Ovary (tissue), 3 donors: ENCODE measurements around the gene SYNPO2.

Source experiments
- EP300 ChIP-seq: sonication (generic); formaldehyde crosslinking; IDR thresholded peaks from one replicate; pipeline ENCODE4 v1.6.1; 2017; ENCODE audit warnings: antibody characterized with exemption
- POLR2A ChIP-seq: fragments of 450-650 bp; IDR thresholded peaks from one replicate; pipeline ENCODE4 v1.6.1; 2017; ENCODE audit warnings: antibody characterized with exemption, mild to moderate bottlenecking, moderate library complexity
- TF ChIP-seq, protein P1 (sequence below), 3 donors: fragments of 450-650 bp in 2 of 3; fragments of 200-600 bp in 1 of 3; IDR thresholded peaks; one replicate each; pipeline versions ENCODE4 v1.5.1 to v1.8.0; 2016 to 2022; ENCODE audit warnings: antibody characterized with exemption in 3 of 3, mild to moderate bottlenecking in 1 of 3
- donor health status: DM: no; HTN: no; CAD: no.

DNA sequence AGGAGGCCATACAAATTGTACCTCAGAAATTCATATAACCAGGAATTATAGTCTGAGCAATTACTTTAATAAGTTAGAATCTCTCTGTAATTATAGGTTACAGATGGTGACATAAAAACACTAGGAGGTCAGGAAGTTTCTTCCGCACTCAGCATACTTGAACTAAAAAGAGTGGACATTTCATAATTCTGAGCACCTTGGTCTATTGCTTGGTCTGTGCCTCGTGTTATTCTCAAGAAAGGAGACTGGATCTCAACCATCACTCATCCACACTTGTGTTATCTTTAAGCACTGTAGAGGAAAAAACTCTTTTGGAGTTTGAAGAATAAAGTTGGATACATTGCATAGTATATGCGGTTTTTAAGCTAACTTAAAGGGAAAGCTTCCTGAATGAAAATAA, 91.1 kb downstream of the SYNPO2 start:
- TF ChIP-seq, protein P1, sequence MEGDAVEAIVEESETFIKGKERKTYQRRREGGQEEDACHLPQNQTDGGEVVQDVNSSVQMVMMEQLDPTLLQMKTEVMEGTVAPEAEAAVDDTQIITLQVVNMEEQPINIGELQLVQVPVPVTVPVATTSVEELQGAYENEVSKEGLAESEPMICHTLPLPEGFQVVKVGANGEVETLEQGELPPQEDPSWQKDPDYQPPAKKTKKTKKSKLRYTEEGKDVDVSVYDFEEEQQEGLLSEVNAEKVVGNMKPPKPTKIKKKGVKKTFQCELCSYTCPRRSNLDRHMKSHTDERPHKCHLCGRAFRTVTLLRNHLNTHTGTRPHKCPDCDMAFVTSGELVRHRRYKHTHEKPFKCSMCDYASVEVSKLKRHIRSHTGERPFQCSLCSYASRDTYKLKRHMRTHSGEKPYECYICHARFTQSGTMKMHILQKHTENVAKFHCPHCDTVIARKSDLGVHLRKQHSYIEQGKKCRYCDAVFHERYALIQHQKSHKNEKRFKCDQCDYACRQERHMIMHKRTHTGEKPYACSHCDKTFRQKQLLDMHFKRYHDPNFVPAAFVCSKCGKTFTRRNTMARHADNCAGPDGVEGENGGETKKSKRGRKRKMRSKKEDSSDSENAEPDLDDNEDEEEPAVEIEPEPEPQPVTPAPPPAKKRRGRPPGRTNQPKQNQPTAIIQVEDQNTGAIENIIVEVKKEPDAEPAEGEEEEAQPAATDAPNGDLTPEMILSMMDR (IDR thresholded peaks at IDR 0.05): no peak
- TF ChIP-seq EP300 (no peak), POLR2A (no peak)
